IMR-90 (cell line): ENCODE measurements around the gene MRGPRF. TPM values are rescaled to one million over a fixed set of nuclear protein-coding genes. Genes with fewer than 3 reads are reported as not detected.

Source experiments
- ATAC-seq: fragments of 200-7000 bp; cut with Tn5 transposase; 2 replicates; pipeline ENCODE4 v1.9.1; 2020; ENCODE audit warnings: low read depth, mild to moderate bottlenecking, moderate library complexity
- BruUV-seq: library from RNA; stranded (reverse); fragments of 400-500 nt; replicated peaks from 2 replicates; lab custom pipeline; 2021; lab: Mats Ljungman, UMichigan
- CTCF ChIA-PET: fragments of 300-600 bp; formaldehyde crosslinking; extraction: SDS; loops from one replicate; lab custom pipeline; 2021; ENCODE audit warnings: antibody characterized with exemption; lab: Yijun Ruan, JAX
- POLR2A ChIA-PET: fragments of 300-600 bp; sonication (Branson Sonifier 250); formaldehyde crosslinking; loops from one replicate; lab custom pipeline; 2022; ENCODE audit warnings: antibody characterized with exemption; ENCODE audit not compliant: unreplicated experiment; lab: Charles Lee
- DNase-seq: peaks from one replicate; pipeline ENCODE4 v3.0.0; 2013
- H2AFZ ChIP-seq: replicated peaks from 2 replicates; pipeline ENCODE3; 2013; ENCODE audit warnings: low read length, mild to moderate bottlenecking; ENCODE audit not compliant: poor library complexity
- H2AK5ac ChIP-seq: 2 replicates; pipeline ENCODE4 v1.6.1; 2013; ENCODE audit warnings: low read depth, low read length, inconsistent platforms
- H2AK9ac ChIP-seq: replicated peaks from 2 replicates; pipeline ENCODE3; 2013; ENCODE audit warnings: mild to moderate bottlenecking, low read depth, low read length, moderate library complexity; ENCODE audit not compliant: poor library complexity
- H2BK120ac ChIP-seq: 2 replicates; pipeline ENCODE4 v1.6.1; 2013; ENCODE audit warnings: low read depth, low read length, inconsistent platforms
- H2BK15ac ChIP-seq: 3 replicates; pipeline ENCODE4 v1.6.1; 2013; ENCODE audit warnings: low read depth, low read length, inconsistent platforms
- H2BK20ac ChIP-seq: 2 replicates; pipeline ENCODE4 v1.6.1; 2013; ENCODE audit warnings: low read depth, mild to moderate bottlenecking, inconsistent platforms, low read length, moderate library complexity
- H2BK5ac ChIP-seq: 2 replicates; pipeline ENCODE4 v1.6.1; 2013; ENCODE audit warnings: mild to moderate bottlenecking, low read depth, low read length, inconsistent platforms; ENCODE audit not compliant: poor library complexity, severe bottlenecking
- H3K14ac ChIP-seq: replicated peaks from 2 replicates; pipeline ENCODE4 v1.6.1; 2013; ENCODE audit warnings: low read depth, low read length, inconsistent platforms
- H3K18ac ChIP-seq: 2 replicates; pipeline ENCODE4 v1.6.1; 2013; ENCODE audit warnings: low read depth, low read length, control low read depth
- H3K23ac ChIP-seq: 2 replicates; pipeline ENCODE4 v1.6.1; 2013; ENCODE audit warnings: low read depth, low read length, inconsistent platforms
- H3K27ac ChIP-seq: 2 replicates; pipeline ENCODE4 v1.5.1; 2013; ENCODE audit warnings: mild to moderate bottlenecking, control low read depth, low read length; ENCODE audit not compliant: insufficient read depth
- H3K27me3 ChIP-seq: 2 replicates; pipeline ENCODE4 v1.6.1; 2013; ENCODE audit warnings: low read length; ENCODE audit not compliant: control insufficient read depth, insufficient read depth
- H3K36me3 ChIP-seq: 2 replicates; pipeline ENCODE4 v1.6.1; 2013; ENCODE audit warnings: low read length, mixed read lengths; ENCODE audit not compliant: control insufficient read depth, insufficient read depth
- H3K4ac ChIP-seq: 2 replicates; pipeline ENCODE4 v1.6.1; 2013; ENCODE audit warnings: low read depth, low read length, inconsistent platforms
- H3K4me1 ChIP-seq: 2 replicates; pipeline ENCODE4 v1.6.1; 2013; ENCODE audit warnings: low read length, mixed read lengths; ENCODE audit not compliant: control insufficient read depth, insufficient read depth
- H3K4me2 ChIP-seq: 2 replicates; pipeline ENCODE4 v1.6.1; 2013; ENCODE audit warnings: low read depth, mild to moderate bottlenecking, control low read depth, low read length, moderate library complexity
- H3K4me3 ChIP-seq: 2 replicates; pipeline ENCODE4 v1.5.1; 2013; ENCODE audit warnings: low read depth, mild to moderate bottlenecking, control low read depth, low read length, moderate library complexity; ENCODE audit not compliant: insufficient read depth
- H3K56ac ChIP-seq: 2 replicates; pipeline ENCODE4 v1.6.1; 2013; ENCODE audit warnings: low read length, inconsistent platforms; ENCODE audit not compliant: insufficient read depth; ENCODE audit errors: extremely low read depth
- H3K79me1 ChIP-seq, 2 experiments: 2 replicates each; pipeline ENCODE4 v1.6.1; 2013; ENCODE audit warnings: low read length in 2 of 2, inconsistent platforms in 1 of 2, low read depth in 1 of 2
- H3K9ac ChIP-seq: 2 replicates; pipeline ENCODE4 v1.6.1; 2013; ENCODE audit warnings: low read depth, low read length, control low read depth
- H3K9me1 ChIP-seq: 2 replicates; pipeline ENCODE4 v1.6.1; 2013; ENCODE audit warnings: low read length, inconsistent platforms; ENCODE audit not compliant: insufficient read depth
- H3K9me3 ChIP-seq: 2 replicates; pipeline ENCODE4 v1.6.1; 2013; ENCODE audit warnings: low read length; ENCODE audit not compliant: control insufficient read depth, insufficient read depth
- H4K20me1 ChIP-seq: 2 replicates; pipeline ENCODE4 v1.6.1; 2013; ENCODE audit warnings: low read length, inconsistent platforms; ENCODE audit not compliant: insufficient read depth
- H4K5ac ChIP-seq: 2 replicates; pipeline ENCODE4 v1.6.1; 2013; ENCODE audit warnings: mild to moderate bottlenecking, low read depth, low read length, control low read depth
- H4K8ac ChIP-seq, 2 experiments: 2 replicates each; pipeline ENCODE4 v1.6.1; 2013; ENCODE audit warnings: low read depth in 2 of 2, low read length in 2 of 2, control low read depth in 1 of 2, inconsistent platforms in 1 of 2
- H4K91ac ChIP-seq: 2 replicates; pipeline ENCODE4 v1.6.1; 2013; ENCODE audit warnings: low read depth, low read length, inconsistent platforms; ENCODE audit not compliant: insufficient read depth
- BHLHE40 ChIP-seq: fragments of 150-350 bp; IDR thresholded peaks from 2 replicates; pipeline ENCODE4 v1.6.1; 2016; ENCODE audit warnings: mild to moderate bottlenecking, low read depth, low read length
- CEBPB ChIP-seq: IDR thresholded peaks from 2 replicates; pipeline ENCODE4 v1.6.1; 2012; ENCODE audit warnings: low read depth, low read length, improper control_type of control experiment
- CHD1 ChIP-seq: IDR thresholded peaks from 2 replicates; pipeline ENCODE4 v1.6.1; 2012; ENCODE audit warnings: low read depth, low read length, improper control_type of control experiment
- CTCF ChIP-seq: conservative IDR thresholded peaks from 2 replicates; pipeline ENCODE4 v1.5.1; 2012; ENCODE audit warnings: mild to moderate bottlenecking, low read depth, low read length, improper control_type of control experiment
- ELK1 ChIP-seq: fragments of 150-350 bp; IDR thresholded peaks from 2 replicates; pipeline ENCODE4 v1.6.1; 2016; ENCODE audit warnings: low read depth, mild to moderate bottlenecking, low read length, moderate library complexity, borderline replicate concordance
- FOS ChIP-seq: fragments of 150-350 bp; IDR thresholded peaks from 2 replicates; pipeline ENCODE4 v1.6.1; 2016; ENCODE audit warnings: low read depth, low read length
- MAFK ChIP-seq: IDR thresholded peaks from 2 replicates; pipeline ENCODE4 v1.6.1; 2012; ENCODE audit warnings: low read depth, low read length, improper control_type of control experiment
- MAZ ChIP-seq: IDR thresholded peaks from 2 replicates; pipeline ENCODE4 v1.6.1; 2012; ENCODE audit warnings: low read depth, mild to moderate bottlenecking, low read length, improper control_type of control experiment, moderate library complexity, borderline replicate concordance
- MXI1 ChIP-seq: IDR thresholded peaks from 2 replicates; pipeline ENCODE4 v1.6.1; 2012; ENCODE audit warnings: low read depth, mild to moderate bottlenecking, low read length, moderate library complexity, borderline replicate concordance
- NFE2L2 ChIP-seq: fragments of 150-350 bp; IDR thresholded peaks from 2 replicates; pipeline ENCODE4 v1.6.1; 2016; ENCODE audit warnings: low read depth, mild to moderate bottlenecking, low read length
- POLR2A ChIP-seq: IDR thresholded peaks from 2 replicates; pipeline ENCODE4 v1.6.1; 2012; ENCODE audit warnings: mild to moderate bottlenecking, low read depth, low read length
- RAD21 ChIP-seq: IDR thresholded peaks from 2 replicates; pipeline ENCODE4 v1.6.1; 2012; ENCODE audit warnings: low read length, improper control_type of control experiment
- RCOR1 ChIP-seq: IDR thresholded peaks from 2 replicates; pipeline ENCODE4 v1.6.1; 2012; ENCODE audit warnings: mild to moderate bottlenecking, low read length, improper control_type of control experiment; ENCODE audit not compliant: insufficient replicate concordance
- RFX5 ChIP-seq: IDR thresholded peaks from 2 replicates; pipeline ENCODE4 v1.8.0; 2012; ENCODE audit warnings: low read depth, mild to moderate bottlenecking, low read length, moderate library complexity
- SMC3 ChIP-seq: fragments of 150-350 bp; IDR thresholded peaks from 2 replicates; pipeline ENCODE4 v1.6.1; 2016; ENCODE audit warnings: low read depth, mild to moderate bottlenecking, antibody characterized with exemption, low read length, moderate library complexity
- USF2 ChIP-seq: fragments of 150-350 bp; IDR thresholded peaks from 2 replicates; pipeline ENCODE4 v1.6.1; 2017; ENCODE audit warnings: mild to moderate bottlenecking, antibody characterized with exemption, low read length, low read depth
- WGBS, 2 experiments: methylation state at CpG; one replicate each; pipeline versions ENCODE4 v1.1.5 to v1.1.7; 2013; ENCODE audit warnings: missing lambda C conversion rate in 2 of 2; ENCODE audit not compliant: insufficient read length in 1 of 2; ENCODE audit errors: extremely low coverage in 2 of 2; 5-methylcytosine and 5-hydroxymethylcytosine counted together
- dilution Hi-C: fragments of 300-500 bp; cut with HindIII; formaldehyde crosslinking; loops from one replicate; pipeline ENCODE4 v1.14.3; 2018; ENCODE audit warnings: low sequenced_read_pairs; ENCODE audit not compliant: unreplicated experiment
- in situ Hi-C: fragments of 300-500 bp; cut with MboI; formaldehyde crosslinking; loops from 3 replicates; pipeline ENCODE4 v1.14.3; 2019; ENCODE audit warnings: low sequenced_read_pairs, inconsistent platforms, mixed read lengths
- intact Hi-C: fragments of 100-400 bp; cut with micrococcal nuclease; formaldehyde crosslinking; loops from 2 replicates; pipeline ENCODE4 v1.10.0; 2022
- polyA plus RNA-seq, 3 experiments: library from polyadenylated mRNA; depleted of rRNA; stranded (reverse); fragments of >200 nt; gene quantifications; 2 replicates each; pipeline ENCODE4 v1.2.3, GENCODE V29; 2012; ENCODE audit warnings: low replicate concordance in 1 of 3
- total RNA-seq: library from RNA; depleted of rRNA; stranded (reverse); fragments of >200 nt; gene quantifications from 2 replicates; pipeline ENCODE4 v1.2.3, GENCODE V29; 2012

Gene MRGPRF
- total and polyA plus RNA-seq, 2 of the 4 experiments (the other 2 are of a cell fraction): 6.3 to 28.8 TPM

GRCh38 chr11:69055212-69055586 is 42.2 kb upstream of the MRGPRF start:
- ChIA-PET CTCF (no interaction called here), POLR2A (no interaction called here)
- H3K79me1 ChIP-seq: peaks cover 5 to 65% of the 10 kb centered on the region in 2 experiments; a peak in 3 of 4 replicates
- H3K9me3 ChIP-seq: no peaks in the 10 kb centered on the region
- ATAC-seq (no peak), DNase-seq (no peak)
- no peak overlapping the region for H2AFZ ChIP-seq
- H2BK20ac ChIP-seq: no peak overlapping the region
- no peak overlapping the region for H3K56ac ChIP-seq
- peaks cover 49% of the 10 kb centered on the region for H4K20me1 ChIP-seq
- H3K4me1 ChIP-seq: no peaks in the 10 kb centered on the region; the same call in 1 of the 2 replicates
- no peak overlapping the region for H4K91ac ChIP-seq
- no peak overlapping the region for H3K4me3 ChIP-seq
- H3K36me3 ChIP-seq: peaks cover 37% of the 10 kb centered on the region
- WGBS, 2 experiments: 97% methylated on average over 10 of the region's 21 CpGs; no CpG with 5 or more reads in 1 of the 2 experiments
- no peak overlapping the region for H4K5ac ChIP-seq
- H3K23ac ChIP-seq: no peak overlapping the region
- TF ChIP-seq RFX5 (no peak), MXI1 (no peak), USF2 (no peak), ELK1 (no peak), CTCF (no peak), BHLHE40 (no peak), RCOR1 (no peak), CHD1 (no peak), MAFK (no peak), POLR2A (no peak), SMC3 (no peak), RAD21 (no peak), MAZ (no peak), NFE2L2 (no peak), FOS (no peak), CEBPB (no peak)
- no peak overlapping the region for H3K9ac ChIP-seq
- no peak overlapping the region for H4K8ac ChIP-seq
- BruUV-seq: no TSS peak
- in situ Hi-C loops: no loop called here
- H2AK5ac ChIP-seq: no peak overlapping the region
- intact Hi-C loops: no loop called here
- no peak overlapping the region for H3K4ac ChIP-seq
- no peaks in the 10 kb centered on the region for H3K9me1 ChIP-seq
- no peak overlapping the region for H3K4me2 ChIP-seq
- dilution Hi-C loops: no loop called here
- H2AK9ac ChIP-seq: no peak overlapping the region
- no peaks in the 10 kb centered on the region for H3K27me3 ChIP-seq
- no peak overlapping the region for H2BK5ac ChIP-seq
- no peak overlapping the region for H2BK15ac ChIP-seq
- no peak overlapping the region for H3K14ac ChIP-seq
- H3K27ac ChIP-seq: no peak overlapping the region
- H3K18ac ChIP-seq: no peak overlapping the region
- no peak overlapping the region for H2BK120ac ChIP-seq
